Measurements from ENCODE around the gene C2orf92.
"Not testable (repeated sequence)": the region's sequence is repeated elsewhere in the genome, so short reads cannot be mapped to it uniquely, and the experiment has no call there.

C2orf92 gene

DNA sequence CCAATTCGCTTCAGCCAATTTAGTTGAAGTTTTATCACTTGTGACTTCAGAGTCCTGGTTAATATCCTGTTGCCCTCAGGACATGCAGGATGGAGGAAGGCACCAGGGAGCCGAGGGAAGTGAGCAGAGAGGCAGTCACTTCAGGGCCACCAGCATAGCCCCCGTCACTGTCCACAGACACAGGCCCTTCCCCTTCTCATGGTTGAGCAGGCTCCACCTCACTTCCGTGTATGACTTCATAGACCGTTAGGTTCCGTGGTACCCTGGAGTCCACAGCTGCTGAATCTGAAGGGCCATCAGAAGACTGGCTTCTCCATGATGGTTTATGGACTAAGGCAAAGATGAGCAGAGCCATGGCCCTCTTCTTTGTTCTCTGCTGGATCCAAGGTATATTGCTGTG, at the start of gene C2orf92:
Gene C2orf92, plus strand, starts transcription at position 266 of the 400 bp plus-strand sequence. Its CDS starts 76 bp downstream, at position 342.
- no peak for DNase-seq (ENCODE audit: low read depth in 3 of 3, low spot score in 1 of 3)

DNA sequence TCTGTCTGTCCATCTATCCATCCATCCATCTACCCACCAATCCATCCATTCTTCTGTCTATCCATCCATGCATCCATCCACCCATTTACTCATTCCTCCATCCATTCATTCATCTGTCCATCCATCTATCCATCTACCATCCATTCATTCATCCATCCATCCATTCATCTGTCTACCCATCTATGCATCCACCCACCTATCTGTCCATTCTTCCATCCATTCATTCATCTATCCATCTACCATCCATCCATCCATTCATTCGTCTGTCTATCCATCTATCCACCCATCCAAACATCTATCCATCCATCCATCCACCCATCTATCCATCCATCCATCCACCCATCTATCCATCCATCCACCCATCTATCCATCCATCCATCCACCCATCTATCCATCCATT, 49.0 kb upstream of the C2orf92 start:
- DNase-seq (ENCODE audit: low read depth in 3 of 3, low spot score in 1 of 3): not testable (repeated sequence)

DNA sequence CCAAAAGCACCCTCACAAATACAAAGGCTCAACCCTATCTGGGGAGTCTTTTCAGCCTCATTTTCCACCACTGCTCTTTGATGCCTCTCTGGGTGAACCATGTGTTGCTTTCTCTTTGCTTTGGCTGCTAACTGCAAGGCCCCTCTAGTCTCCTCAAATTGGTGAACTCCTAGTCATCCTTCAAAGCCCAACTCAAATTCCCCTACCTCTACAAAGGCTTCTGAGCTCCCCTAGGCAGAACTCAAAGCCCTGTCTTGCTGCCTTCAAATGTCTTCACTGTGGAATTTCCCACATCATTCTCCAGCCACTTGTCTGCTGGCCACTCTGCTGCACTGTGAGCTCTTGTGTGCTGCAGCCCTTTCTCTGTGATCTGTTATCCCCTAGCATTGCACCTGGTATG, 46.5 kb upstream of the C2orf92 start:
- DNase-seq (ENCODE audit: low read depth in 3 of 3, low spot score in 1 of 3): not testable (repeated sequence)

DNA sequence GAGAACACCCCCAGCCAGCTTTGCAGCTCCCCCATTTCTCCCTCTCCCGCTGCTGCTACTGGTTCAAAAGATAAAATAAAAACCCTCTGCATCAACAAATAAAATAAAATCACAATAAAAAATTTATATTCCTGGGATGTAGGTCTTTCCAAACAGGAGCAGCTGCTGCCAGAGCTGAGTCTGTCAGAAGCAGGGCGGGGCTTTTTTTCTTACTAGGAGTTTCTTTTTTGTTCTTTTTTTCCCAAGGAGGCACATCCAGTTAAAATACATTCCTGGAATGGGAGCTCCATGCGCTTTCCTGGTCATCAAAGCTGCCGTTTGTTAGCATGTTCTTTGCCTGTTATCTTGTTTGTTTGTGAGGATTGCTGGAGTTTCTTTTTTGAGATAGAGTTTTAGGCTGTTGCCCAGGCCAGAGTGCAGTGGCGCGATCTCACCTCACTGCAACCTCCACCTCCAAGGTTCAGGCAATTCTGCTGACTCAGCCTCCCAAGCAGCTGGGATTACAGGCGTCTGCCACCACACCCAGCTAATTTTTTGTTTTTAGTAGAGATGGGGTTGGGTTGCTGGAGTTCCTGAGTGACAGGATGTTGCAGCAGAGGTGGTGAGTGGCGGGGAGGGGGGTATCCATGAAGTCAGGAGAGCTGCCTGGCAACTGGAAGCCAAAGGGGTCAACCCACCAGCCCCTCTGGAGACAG, 44.0 kb upstream of the C2orf92 start:
- not testable (repeated sequence) for DNase-seq (ENCODE audit: low read depth in 3 of 3, low spot score in 1 of 3)

DNA sequence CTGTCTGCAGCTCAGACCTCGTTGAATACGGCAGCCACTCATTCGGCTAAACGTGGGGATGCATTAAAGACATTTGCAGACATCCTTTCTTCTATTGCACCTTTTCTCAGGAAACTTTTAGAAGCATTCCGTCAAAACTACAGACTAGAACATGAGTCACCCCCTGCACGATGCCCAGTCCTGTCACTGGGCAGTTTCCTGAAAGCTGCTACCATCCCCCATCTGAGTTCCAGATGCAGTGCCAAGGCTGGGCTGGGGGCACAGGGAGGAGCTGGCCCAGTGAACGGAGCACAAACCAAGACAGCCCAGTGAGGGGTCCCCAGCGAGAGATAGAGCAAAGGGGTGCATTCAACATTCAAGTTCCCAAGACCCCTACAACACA, 43.5 kb upstream of the C2orf92 start:
- DNase-seq (ENCODE audit: low read depth in 3 of 3, low spot score in 1 of 3): not testable (repeated sequence)

DNA sequence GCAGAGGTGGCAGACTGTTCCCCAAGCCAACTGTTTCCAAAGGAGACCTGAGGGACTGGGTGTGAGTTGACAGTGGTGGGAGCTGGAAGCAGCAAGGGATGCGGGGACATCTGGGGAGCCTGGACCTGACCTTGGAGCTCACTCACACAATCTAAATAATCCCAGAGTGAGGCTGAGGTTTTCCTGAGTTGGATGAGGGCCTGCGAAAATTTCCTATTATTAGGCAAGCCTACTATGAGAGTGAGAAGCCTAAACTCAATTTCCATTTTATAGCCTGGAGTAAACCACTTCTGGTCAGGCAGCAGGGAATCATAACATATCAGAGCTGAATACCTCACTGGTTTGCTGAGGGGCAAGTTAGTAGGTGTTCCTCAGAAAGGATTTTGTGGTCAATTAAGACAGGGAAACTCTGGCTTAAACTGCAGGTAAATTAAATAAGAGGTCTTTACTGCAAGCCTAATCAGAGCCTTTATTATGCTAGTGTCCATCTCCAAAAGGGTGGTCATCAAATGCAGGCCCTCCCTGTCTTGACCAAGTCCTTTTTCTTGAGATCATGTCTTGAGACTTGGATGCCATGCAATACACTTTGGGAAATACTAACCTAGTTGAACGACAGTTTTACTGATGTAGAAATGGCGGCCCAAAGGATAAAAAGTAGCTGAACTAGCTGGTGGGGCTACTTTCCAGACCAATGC, 25.3 kb upstream of the C2orf92 start:
- no peak for DNase-seq (ENCODE audit: low read depth in 3 of 3, low spot score in 1 of 3)

DNA sequence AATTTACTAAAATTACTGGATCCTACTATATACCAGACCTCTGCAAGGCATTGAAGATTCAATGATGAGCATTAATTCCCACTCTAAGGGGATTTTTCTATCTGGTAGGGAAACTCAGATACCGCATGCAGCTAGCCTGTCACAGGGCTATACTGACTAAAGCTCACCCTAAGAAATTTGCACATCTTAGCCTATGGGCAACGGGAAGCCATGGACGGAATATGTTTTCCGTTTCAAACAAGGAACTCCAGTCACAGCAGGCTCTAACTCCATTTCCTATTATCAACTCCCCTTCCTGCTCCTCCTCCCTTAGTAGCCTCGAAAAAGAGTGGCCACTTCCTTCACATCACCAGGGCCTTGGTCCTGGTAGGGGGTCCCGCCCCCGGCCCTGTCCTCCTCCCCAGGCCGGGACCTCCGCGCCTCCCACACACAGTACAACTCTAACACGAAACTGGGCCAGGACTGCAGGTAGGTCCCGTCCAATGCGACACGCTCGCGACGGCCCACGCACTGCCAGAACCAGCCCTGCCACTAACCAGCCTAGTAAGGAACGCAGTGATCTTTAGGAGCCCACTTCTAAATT, 24.3 kb upstream of the C2orf92 start:
- DNase-seq (ENCODE audit: low read depth in 3 of 3, low spot score in 1 of 3): peak in 1 of 3 donors; percentile 33

DNA sequence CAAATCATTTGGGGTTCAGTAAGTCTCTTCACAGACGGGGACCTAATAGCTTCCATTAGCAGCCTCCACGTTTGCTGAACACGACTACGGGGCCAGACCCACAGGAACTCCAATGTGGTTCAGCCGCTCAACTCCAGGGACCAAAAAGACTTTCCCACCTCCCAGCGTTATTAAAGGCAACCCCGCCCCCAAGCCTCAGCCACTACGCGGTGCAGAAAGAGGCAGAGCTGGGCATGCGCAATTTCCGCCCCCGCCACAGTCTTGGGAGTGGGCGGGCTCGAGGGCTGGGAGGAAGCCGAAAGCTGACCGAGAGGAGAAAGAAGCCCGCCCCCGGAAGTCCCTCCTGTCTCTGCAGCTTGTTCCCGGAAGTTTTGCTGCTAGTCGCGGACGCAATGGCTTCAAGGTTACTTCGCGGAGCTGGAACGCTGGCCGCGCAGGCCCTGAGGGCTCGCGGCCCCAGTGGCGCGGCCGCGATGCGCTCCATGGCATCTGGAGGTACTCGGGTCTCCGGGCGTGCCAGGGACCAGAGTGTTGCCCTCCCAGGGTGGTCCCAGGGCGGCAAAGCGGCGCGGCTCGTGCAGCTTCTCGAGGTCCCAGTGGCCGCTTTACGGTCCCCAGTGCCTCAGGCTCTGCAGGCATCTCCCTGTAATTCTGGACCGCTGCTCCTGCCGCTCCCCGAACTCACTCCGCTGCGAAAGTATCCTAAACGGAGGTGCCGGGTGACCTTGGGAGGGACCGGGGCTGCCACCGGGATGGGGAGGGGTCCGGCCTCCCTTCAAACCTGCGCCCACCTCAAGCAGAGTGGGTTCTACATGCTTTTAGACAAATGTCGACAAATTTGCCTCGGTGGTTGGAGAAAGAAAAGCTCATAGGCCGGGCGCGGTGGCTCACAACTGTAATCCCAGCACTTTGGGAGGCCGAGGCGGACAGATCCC, 23.6 kb upstream of the C2orf92 start, which contains the start of gene COX5B:
Gene COX5B, plus strand, starts transcription at position 368 of the 935 bp plus-strand sequence. Its CDS starts 25 bp downstream, at position 393.
- peak; percentile 96 to 97 (median 97) for DNase-seq (ENCODE audit: low read depth in 3 of 3, low spot score in 1 of 3)

DNA sequence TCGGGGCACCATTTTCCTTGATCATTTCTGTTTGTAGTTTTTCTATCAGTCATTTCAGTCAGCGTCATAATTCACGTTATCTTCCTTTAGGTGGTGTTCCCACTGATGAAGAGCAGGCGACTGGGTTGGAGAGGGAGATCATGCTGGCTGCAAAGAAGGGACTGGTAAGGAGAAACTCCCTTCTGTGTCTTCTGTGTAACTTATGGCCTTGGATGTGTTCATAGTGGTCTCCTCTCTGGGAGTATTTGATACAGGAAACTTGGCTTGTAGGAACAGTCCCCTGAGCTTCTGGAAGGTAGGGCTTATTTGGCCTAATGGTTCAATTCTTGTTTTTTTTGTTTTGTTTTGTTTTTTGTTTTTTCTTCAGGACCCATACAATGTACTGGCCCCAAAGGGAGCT, 22.5 kb upstream of the C2orf92 start:
- DNase-seq (ENCODE audit: low read depth in 3 of 3, low spot score in 1 of 3): no peak

DNA sequence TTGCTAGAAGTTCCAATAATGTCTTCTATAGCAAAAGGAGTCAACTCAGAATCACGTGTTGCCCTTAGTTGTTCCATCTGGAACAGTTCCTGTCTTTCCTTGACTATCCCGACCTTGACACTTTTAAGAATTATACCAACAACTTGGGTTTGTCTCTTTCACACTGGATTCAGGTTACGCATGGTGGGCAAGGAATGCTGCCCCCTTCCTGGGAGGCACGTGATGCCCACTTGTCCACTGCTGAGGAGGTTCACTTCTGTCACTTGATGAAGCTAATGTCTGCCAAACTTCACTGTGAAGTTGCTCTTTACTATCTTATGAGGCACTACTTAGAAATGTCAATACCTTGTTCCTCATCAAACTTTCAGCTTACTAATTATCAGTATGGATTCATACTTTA, 18.4 kb upstream of the C2orf92 start:
- DNase-seq (ENCODE audit: low read depth in 3 of 3, low spot score in 1 of 3): no peak

DNA sequence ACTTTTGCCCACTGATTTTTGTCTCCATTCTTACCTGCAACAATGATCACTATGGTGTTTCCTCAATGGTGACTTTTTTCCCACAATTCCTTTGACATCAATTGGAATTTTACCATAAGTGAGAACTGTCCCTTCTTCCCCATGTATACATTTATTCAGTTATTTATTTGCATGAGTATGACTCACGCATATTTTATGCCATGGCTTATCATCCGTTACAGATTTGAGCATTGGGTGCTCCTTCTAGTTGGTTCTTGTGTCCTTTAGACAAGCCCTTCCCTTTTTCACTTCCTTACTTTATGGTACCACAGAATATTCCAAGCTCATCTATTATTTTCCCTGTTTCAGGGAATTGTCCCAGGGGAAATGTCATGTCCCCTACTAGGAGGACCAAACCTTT, 16.0 kb upstream of the C2orf92 start:
- DNase-seq (ENCODE audit: low read depth in 3 of 3, low spot score in 1 of 3): no peak

DNA sequence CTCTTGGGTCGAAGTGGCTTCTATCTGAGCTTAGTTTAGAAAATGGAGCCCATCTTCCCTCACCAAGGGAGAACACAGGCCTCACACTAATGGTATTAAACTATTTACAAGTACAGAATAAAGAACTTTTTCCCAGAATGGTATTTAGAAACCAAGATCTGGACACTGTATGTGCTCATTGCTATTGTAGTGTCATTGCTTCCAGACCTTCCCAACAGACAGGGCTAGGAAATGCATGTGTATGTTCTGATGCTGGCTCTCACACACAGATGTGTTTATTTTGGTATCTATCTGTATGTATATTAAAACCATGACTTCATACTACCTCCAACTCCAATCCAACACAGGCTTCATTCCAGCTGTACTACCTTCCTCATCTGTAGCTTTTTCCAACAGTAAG, 15.6 kb upstream of the C2orf92 start:
- DNase-seq (ENCODE audit: low read depth in 3 of 3, low spot score in 1 of 3): no peak

DNA sequence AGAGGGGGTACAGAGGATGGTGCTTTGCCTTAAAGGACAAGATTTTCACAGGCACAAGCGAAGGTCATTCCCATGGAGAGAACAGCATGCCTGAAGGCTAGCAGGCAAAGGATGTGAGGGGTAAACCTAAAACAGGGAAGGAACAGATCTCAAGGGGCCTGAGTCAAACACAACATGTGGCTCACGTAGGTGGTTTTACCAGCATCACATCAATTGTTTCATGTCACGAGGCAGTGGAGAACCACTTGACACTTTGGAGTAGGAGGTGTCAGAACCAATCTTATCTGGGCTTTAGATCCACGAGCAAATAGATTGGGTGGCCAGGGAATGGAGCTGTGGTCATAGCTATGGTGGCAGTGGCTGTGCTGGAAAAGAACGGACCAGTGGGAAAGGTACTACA, 15.2 kb upstream of the C2orf92 start:
- DNase-seq (ENCODE audit: low read depth in 3 of 3, low spot score in 1 of 3): no peak

DNA sequence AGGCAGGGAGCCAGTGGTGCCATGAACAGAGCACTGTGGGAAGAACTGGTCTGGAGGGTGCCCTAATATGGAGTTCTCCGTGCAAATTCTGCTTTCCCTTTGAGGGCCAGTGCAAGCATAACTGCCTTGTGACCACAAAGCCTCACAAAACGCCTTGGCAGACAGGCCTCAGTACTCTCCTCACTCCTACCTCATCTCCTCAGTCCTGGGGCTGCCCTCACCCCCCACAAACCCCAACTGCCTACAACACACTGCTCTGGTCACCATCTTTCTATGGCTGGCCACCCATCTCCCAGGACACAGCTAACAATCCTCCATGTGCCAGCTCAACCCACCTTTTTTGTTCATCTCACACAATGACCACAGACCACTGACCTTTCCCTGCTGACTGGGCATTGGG, 14.7 kb upstream of the C2orf92 start:
- DNase-seq (ENCODE audit: low read depth in 3 of 3, low spot score in 1 of 3): no peak

DNA sequence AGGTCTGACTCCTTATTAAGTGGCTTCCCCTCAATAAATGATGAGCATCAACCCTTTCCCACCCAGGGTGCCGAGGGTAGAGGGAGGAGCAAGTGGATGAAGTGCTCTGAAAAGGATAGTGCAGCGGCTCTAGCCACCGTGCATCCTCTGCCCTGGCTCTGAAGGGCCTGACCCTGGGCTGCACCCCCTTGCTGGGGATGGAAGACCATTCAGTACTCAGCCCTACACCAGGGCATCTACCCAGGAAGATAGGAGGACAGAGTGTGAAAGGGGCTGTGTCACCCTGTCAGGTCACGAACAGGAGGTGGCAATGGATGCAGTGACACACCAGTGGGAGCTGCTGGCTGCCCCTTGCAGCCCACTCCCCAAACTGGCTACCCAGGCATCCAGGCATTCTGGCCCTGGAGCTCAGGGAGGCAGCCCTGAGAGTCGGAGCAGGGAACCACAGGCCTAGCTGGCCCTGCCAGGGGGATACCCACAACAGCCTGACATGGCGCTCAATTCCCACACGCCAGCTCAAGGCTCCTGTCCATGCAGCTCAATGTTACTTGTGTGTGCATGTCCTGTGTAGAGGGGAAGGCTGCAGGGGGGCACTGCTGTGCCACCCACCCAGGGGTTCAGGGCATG, 13.3 kb upstream of the C2orf92 start:
- no peak for DNase-seq (ENCODE audit: low read depth in 3 of 3, low spot score in 1 of 3)

DNA sequence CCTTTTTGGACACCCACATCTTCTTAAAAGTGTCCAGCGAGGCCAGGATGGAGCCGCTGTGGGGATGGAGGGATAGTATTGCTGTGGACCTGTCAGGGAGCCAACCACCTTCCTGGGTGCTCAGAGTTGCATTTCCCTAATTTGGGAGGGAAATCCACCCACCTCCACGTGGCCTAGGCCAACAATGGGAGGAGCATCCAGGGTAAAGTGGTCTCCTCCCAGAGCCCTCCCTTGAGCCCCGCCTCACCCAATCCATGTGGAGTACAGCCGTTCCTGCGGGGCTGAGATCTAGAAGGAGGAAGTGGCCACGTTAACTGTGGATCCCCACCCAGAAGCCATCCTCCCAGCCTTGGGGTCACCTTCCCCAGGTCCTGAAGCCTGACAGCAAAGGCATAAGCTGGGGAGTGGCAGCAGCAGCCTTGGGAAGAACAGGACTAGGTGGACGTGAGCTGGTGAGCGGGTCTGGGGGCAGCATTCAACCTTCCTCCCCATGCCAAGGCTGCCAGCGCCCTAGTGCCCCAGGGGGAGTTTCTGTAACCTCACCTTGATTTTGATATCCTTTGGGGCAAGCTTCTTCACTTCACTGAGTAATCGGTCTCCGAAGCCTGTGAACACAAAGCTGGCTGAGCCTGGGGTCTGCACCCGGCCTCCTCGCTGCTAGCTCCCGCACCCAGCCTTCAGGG, 12.5 kb upstream of the C2orf92 start:
- no peak for DNase-seq (ENCODE audit: low read depth in 3 of 3, low spot score in 1 of 3)

DNA sequence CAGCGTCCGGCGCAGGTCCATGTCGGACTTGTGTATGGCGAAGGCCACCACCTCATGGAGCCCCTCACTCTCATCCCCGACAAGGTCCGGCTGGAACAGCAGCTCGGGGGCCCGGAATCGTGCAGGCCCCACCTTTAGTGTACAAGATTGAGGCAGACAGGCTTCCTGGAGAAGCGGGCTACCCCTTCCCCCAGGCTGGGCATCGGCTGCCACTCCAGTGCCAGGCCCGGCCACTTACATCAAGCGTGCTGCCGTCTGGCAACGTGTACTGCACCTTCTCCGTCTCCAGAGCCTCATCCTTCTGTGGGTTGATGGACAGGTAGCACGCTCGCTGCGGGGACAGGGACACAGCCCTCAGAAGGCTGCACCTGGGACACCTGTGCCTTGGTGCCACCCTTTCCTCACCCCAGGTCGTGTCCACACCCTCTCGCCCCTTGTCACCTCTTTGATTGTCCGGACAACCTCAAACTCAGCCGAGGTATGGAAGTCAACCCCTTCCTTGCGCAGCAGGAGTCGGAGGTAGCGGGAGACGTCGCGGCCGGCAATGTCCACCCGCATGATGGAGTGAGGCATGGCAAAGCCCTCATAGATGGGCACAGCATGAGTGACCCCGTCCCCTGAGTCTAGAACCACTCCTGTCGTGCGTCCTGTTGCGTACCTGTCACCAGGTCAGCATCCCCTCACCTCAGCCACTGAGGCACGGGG, 11.4 kb upstream of the C2orf92 start:
- DNase-seq (ENCODE audit: low read depth in 3 of 3, low spot score in 1 of 3): no peak

DNA sequence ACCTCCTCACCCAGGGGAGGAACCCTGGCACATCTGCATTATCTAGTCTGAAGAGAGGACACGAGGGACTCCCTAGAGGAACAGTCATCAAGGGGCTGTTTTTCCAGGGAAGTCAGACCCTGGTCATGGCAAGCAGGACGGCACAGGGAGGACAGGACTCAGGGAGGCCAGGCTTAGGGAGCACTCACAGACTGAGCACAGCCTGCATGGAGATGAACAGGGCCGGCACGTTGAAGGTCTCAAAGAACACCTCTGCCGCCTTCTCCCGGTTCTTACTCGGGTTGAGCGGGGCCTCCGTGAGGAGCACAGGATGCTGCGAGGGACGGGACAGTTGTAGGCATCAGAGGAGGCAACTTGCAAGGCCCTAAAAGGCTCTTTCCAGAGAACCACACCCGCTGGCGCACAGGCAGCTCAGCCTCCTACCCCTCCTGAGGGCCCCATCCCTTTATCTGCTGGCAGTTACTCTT, 10.8 kb upstream of the C2orf92 start:
- no peak for DNase-seq (ENCODE audit: low read depth in 3 of 3, low spot score in 1 of 3)

DNA sequence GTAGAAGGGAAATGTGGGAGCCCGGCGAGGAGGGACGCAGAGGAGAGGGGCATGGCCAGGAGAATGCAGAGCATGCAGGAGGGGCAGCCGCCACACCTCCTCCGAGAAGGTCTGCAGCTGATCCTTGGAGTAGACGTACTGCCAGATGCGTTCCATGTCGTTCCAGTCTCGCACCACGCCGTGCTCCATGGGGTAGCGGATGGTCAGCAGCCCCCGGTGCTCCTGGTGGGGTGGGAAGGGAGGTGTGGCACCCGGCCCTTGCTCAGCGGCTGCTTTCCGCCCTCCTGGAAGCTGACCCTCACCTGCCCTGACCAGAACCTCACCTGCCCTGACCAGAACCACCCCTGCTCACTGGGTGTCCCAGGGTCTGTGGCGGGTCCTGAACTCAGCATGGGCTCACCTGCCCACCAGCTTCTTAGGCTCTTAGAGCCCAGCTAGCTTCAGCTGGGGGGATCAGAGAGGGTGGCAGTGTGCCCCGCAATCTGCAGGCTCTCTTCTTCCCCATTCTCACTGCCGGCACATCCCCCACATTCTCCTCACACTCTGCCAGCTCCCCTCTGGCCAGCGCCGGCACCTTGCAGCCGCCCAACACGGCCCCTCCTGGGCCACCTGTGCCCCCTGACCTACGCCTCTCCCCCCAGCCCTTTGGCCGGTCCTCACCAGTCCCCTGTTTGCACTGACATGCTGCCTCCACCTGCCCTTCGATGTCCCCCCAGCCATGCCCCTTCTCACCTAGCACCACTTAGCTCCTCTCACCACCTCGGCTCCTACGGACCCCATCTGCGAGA, 10.1 kb upstream of the C2orf92 start:
- DNase-seq (ENCODE audit: low read depth in 3 of 3, low spot score in 1 of 3): no peak

All from stimulated activated CD4-positive, alpha-beta T cell treated with anti-CD3 and anti-CD28 coated beads, TNF-alpha, amount 100 ng/mL, for 1 hour (primary cell).